D341Med (cell line): ENCODE measurements around the gene PLEKHG3.

Source experiments
- DNase-seq: peaks from one replicate; pipeline ENCODE4 v3.0.0; 2012; ENCODE audit warnings: low spot score

The PLEKHG3 gene

DNA sequence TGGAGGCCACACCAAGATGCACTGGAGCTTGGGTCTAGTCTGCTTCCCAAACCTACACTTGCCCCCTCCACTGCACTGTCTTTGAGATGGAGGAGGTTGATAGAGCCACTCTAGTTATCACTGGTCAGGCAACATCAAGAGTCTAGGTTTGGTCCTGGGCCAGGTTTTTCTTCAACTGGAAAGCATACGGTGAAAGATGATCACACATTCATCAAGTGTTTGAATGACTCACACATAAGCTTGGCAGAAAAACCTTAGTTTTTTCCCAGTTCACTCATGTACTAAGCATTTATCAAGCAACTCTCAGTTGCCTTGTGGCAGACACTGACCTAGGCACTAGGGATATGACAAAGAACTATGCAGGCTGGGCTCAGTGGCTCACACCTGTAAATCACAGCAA is 84.5 kb downstream of the PLEKHG3 start:
- DNase-seq = no peak

DNA sequence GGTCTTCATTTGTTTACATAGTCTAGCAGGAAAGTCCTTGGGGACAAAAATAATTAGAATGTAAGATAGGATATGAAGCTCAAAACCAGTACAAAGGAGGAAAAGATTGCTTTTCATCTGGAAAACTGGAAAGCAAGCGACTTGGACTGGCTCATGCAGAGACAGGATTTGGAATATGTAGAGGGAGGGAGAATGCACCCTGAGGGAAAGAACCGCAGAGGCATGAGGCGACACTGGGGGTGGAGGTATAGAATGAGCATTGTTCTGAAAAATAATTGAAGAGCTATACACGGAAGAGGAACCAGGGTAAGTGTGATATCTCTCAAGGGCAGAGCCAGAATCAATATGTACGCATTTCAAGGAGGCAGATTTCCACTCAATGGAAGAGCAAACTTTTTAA is 85.5 kb downstream of the PLEKHG3 start:
- no peak for DNase-seq

DNA sequence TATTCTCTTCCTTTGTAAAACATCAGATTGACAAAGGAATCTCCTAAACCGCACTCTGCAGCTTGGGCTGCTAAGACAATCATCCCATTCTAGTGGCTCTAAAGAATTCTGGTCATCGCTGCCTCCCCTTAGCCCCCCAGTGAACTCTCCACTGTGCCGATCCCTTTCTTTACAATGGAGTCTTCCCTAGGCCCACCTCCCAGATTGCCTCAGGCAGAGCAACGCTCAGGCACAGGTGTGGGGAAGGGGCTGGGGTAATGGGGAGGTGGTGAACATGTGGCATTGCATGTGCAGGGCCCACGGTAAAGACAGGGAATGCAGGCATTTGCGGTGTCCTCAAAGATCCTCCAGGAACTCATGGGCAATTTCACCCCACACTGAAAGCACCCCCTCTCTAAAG is 86.3 kb downstream of the PLEKHG3 start:
- no peak for DNase-seq

DNA sequence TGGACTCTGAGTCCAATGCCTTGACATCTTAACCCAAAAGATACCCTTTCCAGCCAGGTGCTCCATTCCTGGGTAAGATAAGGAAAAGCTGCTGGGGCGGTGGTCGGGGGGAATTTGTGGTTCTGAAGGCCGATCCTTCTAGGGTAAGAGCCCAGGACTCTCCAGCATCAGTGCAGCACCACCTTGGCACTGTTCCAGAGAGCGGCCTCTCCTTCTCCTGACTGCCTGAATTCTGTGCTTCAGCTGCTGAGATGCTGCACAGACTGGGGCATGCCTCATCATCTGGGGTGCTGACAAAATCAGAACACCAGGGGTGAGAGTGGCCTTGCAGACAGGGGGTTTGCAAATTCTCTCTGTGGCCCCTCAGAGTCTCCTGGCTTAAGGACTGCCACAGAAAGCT is 88.0 kb downstream of the PLEKHG3 start:
- DNase-seq = no peak

DNA sequence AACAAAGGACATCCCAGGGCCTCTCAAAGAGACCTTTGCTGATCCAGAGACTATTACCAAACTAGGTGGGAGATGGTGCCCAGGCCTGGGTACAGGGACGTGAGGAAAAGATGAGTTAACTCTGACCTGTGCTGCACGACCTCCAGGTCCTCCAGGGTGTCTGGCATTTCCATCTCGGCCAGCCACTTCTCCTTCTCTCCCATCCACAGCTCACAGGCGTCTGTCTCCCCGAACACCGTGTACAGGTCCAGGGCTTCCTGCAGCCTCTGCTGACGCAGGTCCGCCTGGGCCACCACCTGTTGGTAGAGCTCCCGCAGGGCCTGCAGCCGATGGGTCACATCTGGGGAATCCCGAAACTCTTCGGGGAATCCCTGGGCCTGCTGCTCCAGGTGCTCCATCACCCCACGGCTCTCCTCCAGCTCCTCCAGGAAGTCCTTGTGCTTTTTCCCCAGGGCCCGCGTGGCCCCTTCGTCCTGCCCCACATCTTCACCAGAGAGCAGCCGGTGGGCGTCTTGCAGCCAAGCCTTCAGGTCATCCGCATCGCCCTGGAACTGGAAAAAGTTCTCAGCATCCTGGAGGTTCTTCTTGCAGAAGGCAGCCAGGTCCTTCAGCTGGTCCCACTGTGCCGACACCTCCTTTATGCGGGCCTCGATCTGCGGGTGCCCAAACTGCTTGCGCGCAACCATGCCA is 88.8 kb downstream of the PLEKHG3 start:
- DNase-seq = no peak

DNA sequence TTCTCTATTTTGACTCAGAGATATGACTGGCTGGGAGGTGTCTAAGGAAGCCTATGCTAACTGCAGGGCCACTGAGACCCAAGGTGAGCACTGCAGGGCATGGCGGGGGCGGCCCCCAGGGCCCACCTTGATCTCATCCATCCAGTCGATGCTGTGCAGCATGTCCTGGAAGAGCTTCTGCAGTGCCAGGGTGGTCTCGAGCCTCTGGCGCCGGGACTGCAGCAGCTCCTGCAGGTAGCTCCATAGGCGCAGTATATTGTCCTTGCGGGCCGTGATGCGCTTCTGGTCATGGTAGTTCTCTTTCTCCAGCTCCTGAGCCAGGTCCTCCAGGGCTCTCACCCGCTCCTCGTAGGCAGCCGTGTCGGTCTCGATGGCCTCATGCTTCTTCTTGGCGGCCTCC is 91.0 kb downstream of the PLEKHG3 start:
- no peak for DNase-seq

DNA sequence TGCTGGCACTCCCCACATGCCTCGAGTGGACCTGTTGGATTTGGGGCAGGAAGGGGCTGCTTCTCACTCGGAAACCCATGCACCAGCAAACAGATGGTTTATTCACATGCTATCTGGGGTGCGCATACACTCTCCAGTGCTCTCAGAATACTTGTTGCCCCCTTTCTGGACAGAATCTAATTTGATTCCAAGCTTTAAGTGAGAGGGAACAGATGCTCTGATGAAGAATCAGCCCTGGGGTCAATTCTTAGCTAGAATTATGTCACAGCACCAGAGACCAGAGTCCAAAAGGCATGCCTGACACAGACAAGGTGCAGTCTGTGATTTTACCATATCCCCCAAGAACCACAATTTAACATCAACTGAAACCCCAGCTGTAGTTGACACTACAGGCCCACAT is 91.7 kb downstream of the PLEKHG3 start:
- no peak for DNase-seq

DNA sequence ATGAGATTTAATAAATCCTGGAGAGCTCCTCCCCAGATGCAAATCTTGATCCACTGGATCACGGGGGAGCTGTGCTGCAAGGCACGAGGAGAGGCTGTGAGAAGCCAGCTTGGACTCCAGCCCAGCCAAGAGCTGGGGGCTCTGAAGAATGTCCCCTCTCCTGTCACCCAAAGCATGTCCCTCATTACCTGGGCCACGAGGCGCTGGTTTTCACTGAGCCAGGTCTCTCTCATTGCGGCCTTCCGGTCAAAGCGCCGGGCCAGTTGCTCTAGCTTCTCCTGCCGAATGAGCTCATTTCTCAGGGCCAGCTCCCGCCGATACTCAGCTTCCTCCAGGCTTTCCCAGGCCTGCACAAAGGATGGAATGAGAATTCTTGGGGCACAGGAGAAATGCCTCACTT is 92.1 kb downstream of the PLEKHG3 start:
- no peak for DNase-seq

DNA sequence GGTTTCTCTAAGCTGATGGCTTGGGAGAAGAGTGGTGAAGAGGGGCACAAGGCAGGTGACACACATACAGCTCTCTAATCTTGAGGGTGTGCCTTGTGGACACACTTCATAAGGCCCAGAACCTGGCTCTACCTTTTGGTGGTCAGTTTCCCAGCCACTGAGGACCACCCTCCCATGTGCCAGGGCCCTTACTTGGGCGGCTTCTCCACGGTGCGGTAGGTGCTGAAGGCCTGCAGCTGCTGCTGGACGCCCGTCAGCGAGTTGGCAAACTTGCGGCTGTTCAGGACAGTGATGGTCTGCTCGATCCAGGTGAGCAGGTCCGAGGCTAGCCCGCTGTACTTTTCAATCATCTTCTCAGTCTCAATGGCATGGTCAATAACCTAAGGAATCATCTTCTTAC is 95.3 kb downstream of the PLEKHG3 start:
- DNase-seq = no peak
